ENCODE measurements around the gene CD40LG.

The CD40LG gene

GRCh38 chrX:136626891-136627290, 21.1 kb upstream of the CD40LG start:
- Histone ChIP-seq H3K9ac (ENCODE audit: low read length) (no peak overlapping the region), H3K4me2 (ENCODE audit: low read depth, low read length, poor library complexity, severe bottlenecking) (no peak overlapping the region), H3K79me2 (ENCODE audit: insufficient read depth, low read length) (no peaks in the 10 kb centered on the region), H3K9me3 (ENCODE audit: insufficient read depth, low read length) (no peaks in the 10 kb centered on the region), H4K20me1 (ENCODE audit: low read depth, low read length) (no peaks in the 10 kb centered on the region), H3K27me3 (ENCODE audit: low read length) (no peaks in the 10 kb centered on the region), H3K9me2 (replicated peaks; ENCODE audit: insufficient read depth, low read length) (no peaks in the 10 kb centered on the region), H3F3A (ENCODE audit: insufficient read depth) (no peaks in the 10 kb centered on the region), H3K4me3 (ENCODE audit: insufficient read depth, low read length, poor library complexity, severe bottlenecking) (no peak overlapping the region), H2AFZ (ENCODE audit: low read depth, low read length, severe bottlenecking) (no peak overlapping the region), H3K36me3 (ENCODE audit: low read length) (no peaks in the 10 kb centered on the region), H3K27ac (ENCODE audit: low read depth, low read length) (no peak overlapping the region)
- no peak for TF ChIP-seq EZH2phosphoT487 (conservative IDR thresholded peaks at IDR 0.05; ENCODE audit: low read length)
- TF ChIP-seq CTCF (IDR thresholded peaks at IDR 0.05; ENCODE audit: insufficient read depth, low read length, poor library complexity, severe bottlenecking), result no peak

- TF ChIP-seq EZH2phosphoT487 (conservative IDR thresholded peaks at IDR 0.05; ENCODE audit: low read length) (no peak), CTCF (IDR thresholded peaks at IDR 0.05; ENCODE audit: insufficient read depth, low read length, poor library complexity, severe bottlenecking) (no peak)
- no peaks in the 10 kb centered on the region for H3K27me3 ChIP-seq (ENCODE audit: low read length)
Measured at GRCh38 chrX:136627409-136627808, 20.5 kb upstream of the CD40LG start.

GRCh38 chrX:136629084-136629750, 18.7 kb upstream of the CD40LG start:
- no peak overlapping the region for H3K4me2 ChIP-seq (ENCODE audit: low read depth, low read length, poor library complexity, severe bottlenecking)
- no peak for TF ChIP-seq CTCF (IDR thresholded peaks at IDR 0.05; ENCODE audit: insufficient read depth, low read length, poor library complexity, severe bottlenecking)
- TF ChIP-seq EZH2phosphoT487 (conservative IDR thresholded peaks at IDR 0.05; ENCODE audit: low read length), result no peak

More at GRCh38 chrX:136627409-136627808, 20.5 kb upstream of the CD40LG start:
- no peaks in the 10 kb centered on the region for H3K9me2 ChIP-seq (replicated peaks; ENCODE audit: insufficient read depth, low read length)
- no peak overlapping the region for H3K4me2 ChIP-seq (ENCODE audit: low read depth, low read length, poor library complexity, severe bottlenecking)
- no peak overlapping the region for H3K9ac ChIP-seq (ENCODE audit: low read length)
- H4K20me1 ChIP-seq (ENCODE audit: low read depth, low read length), result no peaks in the 10 kb centered on the region
- no peaks in the 10 kb centered on the region for H3F3A ChIP-seq (ENCODE audit: insufficient read depth)
- no peak overlapping the region for H3K27ac ChIP-seq (ENCODE audit: low read depth, low read length)
- no peak overlapping the region for H2AFZ ChIP-seq (ENCODE audit: low read depth, low read length, severe bottlenecking)
- H3K36me3 ChIP-seq (ENCODE audit: low read length), result no peaks in the 10 kb centered on the region
- H3K4me3 ChIP-seq (ENCODE audit: insufficient read depth, low read length, poor library complexity, severe bottlenecking), result no peak overlapping the region
- no peaks in the 10 kb centered on the region for H3K79me2 ChIP-seq (ENCODE audit: insufficient read depth, low read length)
- H3K9me3 ChIP-seq (ENCODE audit: insufficient read depth, low read length), result no peaks in the 10 kb centered on the region

More at GRCh38 chrX:136629084-136629750, 18.7 kb upstream of the CD40LG start:
- Histone ChIP-seq H3K9me2 (replicated peaks; ENCODE audit: insufficient read depth, low read length) (no peaks in the 10 kb centered on the region), H3K4me3 (ENCODE audit: insufficient read depth, low read length, poor library complexity, severe bottlenecking) (no peak overlapping the region), H3K36me3 (ENCODE audit: low read length) (no peaks in the 10 kb centered on the region), H4K20me1 (ENCODE audit: low read depth, low read length) (no peaks in the 10 kb centered on the region), H3F3A (ENCODE audit: insufficient read depth) (no peaks in the 10 kb centered on the region), H2AFZ (ENCODE audit: low read depth, low read length, severe bottlenecking) (no peak overlapping the region), H3K9me3 (ENCODE audit: insufficient read depth, low read length) (no peaks in the 10 kb centered on the region), H3K27me3 (ENCODE audit: low read length) (no peaks in the 10 kb centered on the region), H3K27ac (ENCODE audit: low read depth, low read length) (no peak overlapping the region), H3K9ac (ENCODE audit: low read length) (no peak overlapping the region), H3K79me2 (ENCODE audit: insufficient read depth, low read length) (no peaks in the 10 kb centered on the region)

All from SU-DHL-6 (cell line).